NCI-H2107 (cell line): ENCODE results near the gene RALGDS.
"Not testable (repeated sequence)": the region's sequence is repeated elsewhere in the genome, so short reads cannot be mapped to it uniquely, and the experiment has no call there.

Experiments used
- DNase-seq: peaks from one replicate; lab custom pipeline; 2025; lab: John Stamatoyannopoulos, UW

The RALGDS gene

DNA sequence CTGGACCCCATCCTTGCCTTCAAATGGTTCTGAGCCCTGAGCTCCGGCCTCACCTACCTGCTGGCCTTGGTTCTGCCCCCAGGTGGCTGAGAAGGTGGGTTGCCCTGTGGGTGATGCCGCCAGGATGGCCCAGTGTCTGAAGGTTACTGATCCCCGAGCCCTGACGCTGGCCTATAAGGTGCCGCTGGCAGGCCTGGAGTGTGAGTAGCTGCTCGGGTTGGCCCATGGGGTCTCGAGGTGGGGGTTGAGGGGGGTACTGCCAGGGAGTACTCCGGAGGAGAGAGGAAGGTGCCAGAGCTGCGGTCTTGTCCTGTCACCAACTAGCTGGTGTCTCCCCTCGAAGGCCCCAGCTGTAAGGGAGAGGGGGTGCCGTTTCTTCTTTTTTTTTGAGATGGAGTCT is 54.0 kb downstream of the RALGDS start:
- no peak for DNase-seq

DNA sequence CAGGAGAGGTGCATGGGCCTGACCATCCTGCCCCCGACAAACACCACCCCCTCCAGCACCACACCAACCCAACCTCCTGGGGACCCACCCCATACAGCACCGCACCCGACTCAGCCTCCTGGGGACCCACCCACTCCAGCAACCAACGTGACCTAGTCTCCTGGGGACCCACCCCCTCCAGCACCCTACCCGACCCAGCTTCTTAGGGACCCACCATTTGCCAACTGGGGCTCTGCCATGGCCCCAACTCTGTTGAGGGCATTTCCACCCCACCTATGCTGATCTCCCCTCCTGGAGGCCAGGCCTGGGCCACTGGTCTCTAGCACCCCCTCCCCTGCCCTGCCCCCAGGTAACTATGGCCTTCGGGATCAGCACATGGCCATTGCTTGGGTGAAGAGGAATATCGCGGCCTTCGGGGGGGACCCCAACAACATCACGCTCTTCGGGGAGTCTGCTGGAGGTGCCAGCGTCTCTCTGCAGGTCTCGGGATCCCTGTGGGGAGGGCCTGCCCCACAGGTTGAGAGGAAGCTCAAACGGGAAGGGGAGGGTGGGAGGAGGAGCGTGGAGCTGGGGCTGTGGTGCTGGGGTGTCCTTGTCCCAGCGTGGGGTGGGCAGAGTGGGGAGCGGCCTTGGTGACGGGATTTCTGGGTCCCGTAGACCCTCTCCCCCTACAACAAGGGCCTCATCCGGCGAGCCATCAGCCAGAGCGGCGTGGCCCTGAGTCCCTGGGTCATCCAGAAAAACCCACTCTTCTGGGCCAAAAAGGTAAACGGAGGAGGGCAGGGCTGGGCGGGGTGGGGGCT is 54.7 kb downstream of the RALGDS start:
- no peak for DNase-seq

DNA sequence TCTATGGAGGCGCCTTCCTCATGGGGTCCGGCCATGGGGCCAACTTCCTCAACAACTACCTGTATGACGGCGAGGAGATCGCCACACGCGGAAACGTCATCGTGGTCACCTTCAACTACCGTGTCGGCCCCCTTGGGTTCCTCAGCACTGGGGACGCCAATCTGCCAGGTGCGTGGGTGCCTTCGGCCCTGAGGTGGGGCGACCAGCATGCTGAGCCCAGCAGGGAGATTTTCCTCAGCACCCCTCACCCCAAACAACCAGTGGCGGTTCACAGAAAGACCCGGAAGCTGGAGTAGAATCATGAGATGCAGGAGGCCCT is 56.0 kb downstream of the RALGDS start:
- DNase-seq, result no peak

DNA sequence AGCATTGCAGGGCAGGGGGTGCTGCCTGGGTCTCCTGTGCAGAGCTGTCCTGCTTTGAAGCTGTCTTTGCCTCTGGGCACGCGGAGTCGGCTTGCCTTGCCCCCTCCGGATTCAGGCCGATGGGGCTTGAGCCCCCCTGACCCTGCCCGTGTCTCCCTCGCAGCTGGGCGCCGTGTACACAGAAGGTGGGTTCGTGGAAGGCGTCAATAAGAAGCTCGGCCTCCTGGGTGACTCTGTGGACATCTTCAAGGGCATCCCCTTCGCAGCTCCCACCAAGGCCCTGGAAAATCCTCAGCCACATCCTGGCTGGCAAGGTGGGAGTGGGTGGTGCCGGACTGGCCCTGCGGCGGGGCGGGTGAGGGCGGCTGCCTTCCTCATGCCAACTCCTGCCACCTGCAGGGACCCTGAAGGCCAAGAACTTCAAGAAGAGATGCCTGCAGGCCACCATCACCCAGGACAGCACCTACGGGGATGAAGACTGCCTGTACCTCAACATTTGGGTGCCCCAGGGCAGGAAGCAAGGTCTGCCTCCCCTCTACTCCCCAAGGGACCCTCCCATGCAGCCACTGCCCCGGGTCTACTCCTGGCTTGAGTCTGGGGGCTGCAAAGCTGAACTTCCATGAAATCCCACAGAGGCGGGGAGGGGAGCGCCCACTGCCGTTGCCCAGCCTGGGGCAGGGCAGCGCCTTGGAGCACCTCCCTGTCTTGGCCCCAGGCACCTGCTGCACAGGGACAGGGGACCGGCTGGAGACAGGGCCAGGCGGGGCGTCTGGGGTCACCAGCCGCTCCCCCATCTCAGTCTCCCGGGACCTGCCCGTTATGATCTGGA is 56.6 kb downstream of the RALGDS start:
- no peak for DNase-seq

DNA sequence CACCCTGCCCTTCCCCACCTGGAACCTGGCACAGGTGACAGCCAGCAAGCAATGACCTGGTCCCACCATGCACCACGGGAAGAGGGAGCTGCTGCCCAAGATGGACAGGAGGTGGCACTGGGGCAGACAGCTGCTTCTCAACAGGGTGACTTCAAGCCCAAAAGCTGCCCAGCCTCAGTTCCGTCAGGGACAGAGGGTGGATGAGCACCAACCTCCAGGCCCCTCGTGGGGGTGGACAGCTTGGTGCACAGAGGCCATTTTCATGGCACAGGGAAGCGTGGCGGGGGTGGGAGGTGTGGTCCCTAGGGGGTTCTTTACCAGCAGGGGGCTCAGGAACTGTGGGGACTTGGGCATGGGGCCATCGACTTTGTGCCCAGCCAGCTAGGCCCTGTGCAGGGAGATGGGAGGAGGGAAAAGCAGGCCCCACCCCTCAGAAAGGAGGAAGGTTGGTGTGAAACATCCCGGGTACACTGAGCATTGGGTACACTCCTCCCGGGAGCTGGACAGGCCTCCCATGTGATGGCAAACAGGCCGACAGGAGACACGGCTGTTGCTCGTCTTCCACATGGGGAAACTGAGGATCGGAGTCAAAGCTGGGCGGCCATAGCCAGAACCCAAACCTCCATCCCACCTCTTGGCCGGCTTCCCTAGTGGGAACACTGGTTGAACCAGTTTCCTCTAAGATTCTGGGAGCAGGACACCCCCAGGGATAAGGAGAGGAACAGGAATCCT is 57.4 kb downstream of the RALGDS start:
- no peak for DNase-seq

DNA sequence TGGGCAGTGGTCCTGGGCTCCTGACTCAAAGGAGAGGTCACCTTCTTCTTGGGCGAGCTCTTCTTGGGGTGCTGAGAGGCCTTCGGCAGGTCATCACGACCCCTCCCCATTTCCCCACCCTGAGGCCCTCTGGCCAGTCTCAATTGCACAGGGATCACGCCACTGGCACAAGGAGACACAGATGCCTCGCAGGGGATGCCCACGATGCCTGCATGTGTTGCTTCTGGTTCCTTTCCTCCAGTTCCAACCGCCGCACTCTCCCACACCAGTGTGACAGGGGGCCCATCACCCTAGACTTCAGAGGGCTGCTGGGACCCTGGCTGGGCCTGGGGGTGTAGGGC is 57.9 kb downstream of the RALGDS start:
- DNase-seq, result no peak

DNA sequence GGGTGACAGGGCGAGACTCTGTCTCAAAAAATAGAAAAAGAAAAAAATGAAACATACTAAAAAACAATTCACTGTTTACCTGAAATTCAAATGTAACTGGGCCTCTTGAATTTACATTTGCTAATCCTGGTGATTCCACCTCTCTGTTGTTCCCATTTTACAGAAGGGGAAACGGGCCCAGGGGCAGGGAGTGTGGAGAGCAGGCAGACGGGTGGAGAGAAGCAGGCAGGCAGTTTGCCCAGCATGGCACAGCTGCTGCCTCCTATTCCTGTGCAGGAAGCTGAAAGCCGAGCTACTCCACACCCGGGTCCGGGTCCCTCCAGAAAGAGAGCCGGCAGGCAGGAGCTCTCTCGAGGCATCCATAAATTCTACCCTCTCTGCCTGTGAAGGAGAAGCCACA is 58.5 kb downstream of the RALGDS start:
- DNase-seq, result not testable (repeated sequence)

DNA sequence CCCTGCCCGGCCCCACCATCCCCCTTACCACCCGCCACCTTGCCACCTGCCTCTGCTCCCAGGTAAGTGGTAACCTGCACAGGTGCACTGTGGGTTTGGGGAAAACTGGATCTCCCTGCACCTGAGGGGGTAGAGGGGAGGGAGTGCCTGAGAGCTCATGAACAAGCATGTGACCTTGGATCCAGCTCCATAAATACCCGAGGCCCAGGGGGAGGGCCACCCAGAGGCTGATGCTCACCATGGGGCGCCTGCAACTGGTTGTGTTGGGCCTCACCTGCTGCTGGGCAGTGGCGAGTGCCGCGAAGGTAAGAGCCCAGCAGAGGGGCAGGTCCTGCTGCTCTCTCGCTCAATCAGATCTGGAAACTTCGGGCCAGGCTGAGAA is 59.3 kb downstream of the RALGDS start, which contains the start of gene CEL:
CEL (plus strand) TSS at position 218 of the 382 bp plus-strand sequence; CDS start at position 240, 22 bp downstream.
- DNase-seq, result peak; percentile 72

DNA sequence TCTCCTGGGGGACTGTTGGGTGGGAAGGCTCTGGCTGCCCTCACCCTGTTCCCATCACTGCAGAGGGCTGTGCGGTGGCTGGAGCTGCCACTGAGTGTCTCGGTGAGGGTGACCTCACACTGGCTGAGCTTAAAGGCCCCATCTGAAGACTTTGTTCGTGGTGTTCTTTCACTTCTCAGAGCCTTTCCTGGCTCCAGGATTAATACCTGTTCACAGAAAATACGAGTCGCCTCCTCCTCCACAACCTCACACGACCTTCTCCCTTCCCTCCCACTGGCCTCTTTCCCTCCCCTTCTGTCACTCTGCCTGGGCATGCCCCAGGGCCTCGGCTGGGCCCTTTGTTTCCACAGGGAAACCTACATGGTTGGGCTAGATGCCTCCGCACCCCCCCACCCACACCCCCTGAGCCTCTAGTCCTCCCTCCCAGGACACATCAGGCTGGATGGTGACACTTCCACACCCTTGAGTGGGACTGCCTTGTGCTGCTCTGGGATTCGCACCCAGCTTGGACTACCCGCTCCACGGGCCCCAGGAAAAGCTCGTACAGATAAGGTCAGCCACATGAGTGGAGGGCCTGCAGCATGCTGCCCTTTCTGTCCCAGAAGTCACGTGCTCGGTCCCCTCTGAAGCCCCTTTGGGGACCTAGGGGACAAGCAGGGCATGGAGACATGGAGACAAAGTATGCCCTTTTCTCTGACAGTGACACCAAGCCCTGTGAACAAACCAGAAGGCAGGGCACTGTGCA is 59.8 kb downstream of the RALGDS start:
- not testable (repeated sequence) for DNase-seq

DNA sequence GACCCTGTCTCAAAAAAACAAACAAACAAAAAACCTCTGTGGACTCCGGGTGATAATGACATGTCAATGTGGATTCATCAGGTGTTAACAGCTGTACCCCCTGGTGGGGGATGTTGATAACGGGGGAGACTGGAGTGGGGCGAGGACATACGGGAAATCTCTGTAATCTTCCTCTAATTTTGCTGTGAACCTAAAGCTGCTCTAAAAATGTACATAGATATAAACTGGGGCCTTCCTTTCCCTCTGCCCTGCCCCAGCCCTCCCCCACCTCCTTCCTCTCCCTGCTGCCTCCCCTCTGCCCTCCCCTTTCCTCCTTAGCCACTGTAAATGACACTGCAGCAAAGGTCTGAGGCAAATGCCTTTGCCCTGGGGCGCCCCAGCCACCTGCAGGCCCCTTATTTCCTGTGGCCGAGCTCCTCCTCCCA is 60.6 kb downstream of the RALGDS start:
- DNase-seq, result no peak

DNA sequence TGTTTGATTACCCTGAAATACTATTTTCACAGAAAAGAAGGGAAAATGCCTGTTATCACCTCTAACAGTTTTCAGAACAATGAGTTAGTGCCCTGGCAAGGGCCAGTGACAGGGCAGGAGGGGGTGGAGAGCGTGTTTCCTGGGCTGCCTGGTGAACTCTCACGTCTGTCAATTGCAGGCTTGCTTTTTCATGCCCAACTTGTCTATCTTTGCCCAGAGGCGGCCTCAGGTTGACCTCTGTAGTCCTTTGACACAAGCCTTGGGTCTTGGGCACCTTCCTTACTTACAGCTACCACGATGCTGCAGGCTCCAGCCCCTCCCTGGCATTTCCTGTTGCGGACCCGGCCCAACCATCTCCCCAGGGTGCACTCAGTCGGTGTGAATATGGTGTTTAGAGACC is 61.4 kb downstream of the RALGDS start:
- DNase-seq, result no peak

DNA sequence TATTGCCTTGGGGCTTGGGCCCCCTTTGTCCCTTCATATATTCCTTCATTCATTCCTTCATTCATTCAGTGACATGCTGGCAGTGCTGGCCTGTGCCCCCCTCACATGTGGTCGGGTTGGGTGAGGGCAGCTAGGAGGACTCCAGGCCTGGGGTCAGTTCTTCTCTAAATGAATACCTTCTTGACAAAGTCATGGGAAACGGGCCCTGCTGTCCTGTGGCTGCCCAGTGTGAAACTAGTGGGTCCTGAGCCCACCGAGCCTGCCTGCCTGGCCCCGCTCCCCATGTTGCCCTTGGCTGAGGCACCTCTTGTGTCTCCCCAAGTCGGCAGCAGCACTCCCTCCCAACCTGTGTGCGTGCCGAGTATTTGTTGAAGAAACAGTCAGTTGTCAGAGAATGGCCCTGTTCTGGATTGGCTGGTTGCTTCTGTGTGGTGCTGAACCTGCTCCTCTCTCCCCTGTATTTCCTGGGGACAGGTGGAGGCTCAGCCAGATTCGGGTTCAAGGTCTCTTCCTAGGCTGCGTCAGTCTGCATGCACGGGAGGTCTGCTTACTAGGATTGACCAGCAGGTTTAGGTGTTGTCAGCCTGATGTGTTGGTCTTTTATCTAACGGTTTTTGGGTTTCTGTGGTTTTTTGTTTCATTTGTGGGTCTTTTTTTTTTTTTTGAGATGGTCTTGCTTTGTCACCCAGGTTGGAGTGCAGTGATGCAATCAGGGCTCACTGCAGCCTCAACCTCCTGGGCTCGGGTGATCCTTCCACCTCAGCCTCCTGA is 62.3 kb downstream of the RALGDS start:
- DNase-seq, result no peak

DNA sequence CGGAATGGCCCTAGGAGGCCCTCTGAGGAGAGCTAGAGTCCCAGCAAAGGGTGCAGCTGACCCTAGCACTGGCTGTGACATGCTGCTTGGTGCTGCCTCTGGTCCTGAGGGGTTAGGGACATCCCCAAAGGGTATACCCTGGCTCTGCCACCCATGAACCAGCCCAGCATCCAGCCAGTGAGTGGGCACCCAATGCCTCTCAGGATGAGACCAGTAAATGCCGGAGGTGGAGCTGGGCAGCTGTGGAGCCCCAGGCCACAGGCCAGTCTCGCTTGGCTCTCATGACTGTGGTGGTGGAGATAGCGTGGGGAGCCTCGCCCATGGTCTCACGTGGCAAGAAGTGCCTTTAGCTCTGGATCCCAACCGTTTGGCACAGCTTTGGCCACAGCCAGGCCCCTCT is 63.0 kb downstream of the RALGDS start:
- DNase-seq, result no peak

DNA sequence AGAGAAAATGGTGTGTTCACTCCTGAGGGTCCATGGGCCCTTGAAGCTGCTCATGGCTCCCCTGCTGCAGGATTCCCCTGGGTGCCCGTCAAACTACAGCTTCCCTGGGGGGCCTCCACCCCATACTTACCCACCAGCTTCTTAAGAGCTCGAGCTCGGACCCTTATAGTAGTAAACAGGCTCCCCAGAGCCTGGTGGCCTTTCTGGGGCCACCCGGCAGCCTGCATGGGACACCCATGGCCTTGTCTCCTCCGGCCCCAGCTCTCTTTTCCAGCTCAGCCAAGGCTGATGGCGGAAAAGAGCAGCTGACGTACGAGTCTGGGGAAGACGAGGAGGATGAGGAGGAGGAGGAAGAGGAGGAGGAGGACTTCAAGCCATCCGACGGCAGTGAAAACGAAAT is 63.5 kb downstream of the RALGDS start:
- DNase-seq, result no peak

DNA sequence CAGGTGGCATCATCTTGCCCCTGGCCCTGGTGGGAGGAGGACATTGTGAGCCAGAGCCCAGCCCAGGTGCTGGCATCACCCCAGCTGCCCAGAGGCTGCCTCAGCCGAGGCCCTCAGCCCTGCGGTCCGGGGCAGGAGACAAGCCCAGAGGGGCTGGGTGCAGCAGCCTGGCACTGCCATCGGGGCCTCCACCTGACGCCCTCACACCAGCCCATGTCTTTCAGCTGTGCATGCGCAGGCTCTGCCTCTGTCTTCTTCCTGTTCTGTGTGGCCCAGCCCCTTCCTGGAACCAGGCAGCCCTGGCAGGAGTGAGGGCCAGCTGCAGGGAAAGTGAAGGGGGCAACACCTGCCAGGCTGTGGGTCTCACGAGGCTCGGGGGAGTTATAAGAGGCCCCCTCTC is 64.0 kb downstream of the RALGDS start:
- DNase-seq, result no peak

DNA sequence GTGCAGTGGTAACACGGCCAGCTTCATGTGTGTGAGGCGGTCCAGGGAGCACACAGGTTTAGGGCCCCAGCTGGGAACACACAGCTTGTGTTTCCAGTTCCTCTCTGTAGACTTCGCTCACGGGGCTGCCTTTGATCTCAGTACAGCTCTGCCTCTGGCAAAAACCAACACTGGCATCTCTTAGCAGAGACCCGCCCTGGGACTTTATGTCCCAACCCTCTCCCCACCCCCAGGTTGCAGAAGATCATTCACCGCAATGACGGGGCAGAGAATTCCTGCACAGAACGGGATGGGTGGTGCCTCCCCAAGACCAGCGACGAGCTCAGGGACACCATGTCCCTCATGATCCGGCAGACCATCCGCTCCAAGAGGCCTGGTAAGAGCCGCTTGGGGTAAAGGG is 64.5 kb downstream of the RALGDS start:
- no peak for DNase-seq

DNA sequence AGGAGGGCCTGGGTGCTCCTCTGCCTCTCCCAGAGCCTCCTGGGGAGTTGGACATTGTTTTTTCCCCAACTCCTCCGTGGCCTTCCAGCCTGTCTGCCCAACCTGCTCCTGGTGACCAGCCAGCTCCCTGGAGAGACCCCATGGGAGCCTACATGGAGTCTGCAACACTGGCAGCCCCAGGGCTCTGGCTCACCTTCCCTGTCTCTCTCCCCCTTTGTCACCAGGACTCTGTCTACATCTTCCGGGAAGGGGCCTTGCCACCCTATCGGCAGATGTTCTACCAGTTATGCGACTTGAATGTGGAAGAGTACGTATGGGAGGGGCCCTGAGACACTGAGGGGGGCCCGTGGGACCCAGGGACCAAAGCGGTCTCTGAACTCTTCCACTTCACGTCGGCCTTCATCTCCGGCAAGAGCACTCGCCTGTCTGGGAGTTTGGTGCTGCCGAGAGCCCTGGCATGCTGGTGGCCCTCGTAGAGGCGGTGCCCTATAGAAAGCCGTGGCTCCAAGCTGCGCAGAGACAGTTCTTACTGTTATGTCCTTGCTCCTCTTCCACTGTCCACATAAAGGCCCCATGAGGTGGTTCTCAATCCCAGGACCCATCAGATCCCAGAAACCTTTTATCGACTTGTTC is 65.1 kb downstream of the RALGDS start:
- no peak for DNase-seq

DNA sequence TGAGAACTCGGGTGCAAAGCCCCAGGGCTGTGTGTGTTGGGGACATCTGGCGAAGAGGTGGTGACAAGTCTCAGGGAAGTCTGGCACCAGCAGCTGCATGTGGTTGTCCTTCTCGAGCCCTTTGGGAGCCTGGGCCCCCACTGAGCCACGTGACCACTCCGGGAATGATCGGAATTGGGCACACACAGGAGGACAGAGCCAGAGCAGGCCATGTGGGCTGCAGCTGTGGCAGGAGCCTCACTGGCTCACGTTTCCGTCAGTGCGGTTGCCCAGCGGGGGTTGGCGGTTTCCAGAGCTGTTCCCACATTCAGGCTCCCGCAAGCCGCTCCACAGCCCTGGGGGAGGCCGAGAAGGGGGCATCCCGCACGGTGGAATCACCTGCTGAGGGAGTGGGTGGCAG is 66.1 kb downstream of the RALGDS start:
- peak; percentile 82 for DNase-seq

DNA sequence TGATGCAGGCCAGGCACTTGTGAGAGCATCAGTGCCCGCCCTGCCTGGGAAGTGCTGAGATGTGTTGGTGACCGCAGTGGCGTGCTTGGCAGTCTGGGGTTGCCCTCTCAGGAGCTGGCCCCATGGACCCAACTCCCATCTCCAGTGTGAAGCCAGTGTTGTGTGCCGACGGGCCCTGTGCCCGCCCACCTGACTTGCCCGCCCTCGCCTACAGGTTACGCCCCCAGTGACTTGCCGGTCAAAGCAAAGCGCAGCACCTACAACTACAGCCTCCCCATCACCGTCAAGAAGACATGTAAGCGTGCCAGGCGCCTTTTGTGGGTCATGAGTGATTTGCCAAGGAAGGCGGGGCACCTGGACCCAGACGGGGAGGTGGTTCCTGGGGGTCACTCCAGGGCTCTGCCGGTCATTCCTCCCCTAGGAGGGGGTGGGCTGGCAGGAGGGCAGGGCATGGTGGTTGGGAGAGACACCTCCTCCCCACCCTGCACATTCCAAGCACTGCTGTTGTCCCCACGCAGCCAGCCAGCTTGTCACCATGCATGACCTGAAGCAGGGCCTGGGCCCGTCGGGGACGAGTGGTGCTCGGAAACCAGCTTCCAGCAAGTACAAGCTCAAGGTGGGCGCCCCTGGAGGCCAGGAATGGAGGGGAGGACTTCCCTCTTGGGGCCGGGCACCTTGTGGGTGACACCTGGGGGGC is 66.7 kb downstream of the RALGDS start:
- no peak for DNase-seq

DNA sequence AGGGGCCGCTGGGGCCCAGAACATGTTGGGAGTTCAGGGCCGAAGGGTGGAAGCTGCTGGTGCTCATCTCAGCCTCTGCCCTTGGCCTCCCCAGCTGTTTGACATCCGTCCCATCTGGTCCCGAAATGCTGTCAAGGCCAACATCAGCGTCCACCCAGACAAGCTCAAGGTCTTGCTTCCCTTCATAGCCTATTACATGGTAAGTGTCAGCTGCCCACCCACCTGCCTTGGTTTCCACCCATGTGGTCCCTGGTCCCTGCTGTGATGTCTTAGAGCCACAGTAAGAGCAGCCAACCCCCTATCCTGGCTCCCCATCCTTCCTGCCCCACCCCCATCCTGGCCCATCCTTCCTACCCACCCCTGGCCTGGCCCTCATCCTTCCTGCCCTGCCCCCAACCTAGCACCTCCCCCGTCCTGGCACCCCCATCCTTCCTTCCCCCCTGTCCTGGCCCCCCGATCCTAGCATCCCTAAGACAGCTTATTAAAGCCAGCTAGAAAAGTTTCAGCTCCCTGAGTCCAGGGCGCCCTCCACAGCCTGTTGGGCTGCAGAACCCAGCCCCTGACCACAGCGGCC is 69.0 kb downstream of the RALGDS start:
- no peak for DNase-seq
